HG03457 (cell line): Measurements from ENCODE around the gene RASSF3.
"Not testable (repeated sequence)": the region's sequence is repeated elsewhere in the genome, so short reads cannot be mapped to it uniquely, and the experiment has no call there.

Experiments
- ATAC-seq: cut with Tn5 transposase; IDR thresholded peaks from one replicate; pipeline ENCODE4 v1.9.1; 2021; ENCODE audit warnings: moderate number of reproducible peaks; ENCODE audit not compliant: unreplicated experiment

The RASSF3 gene

DNA sequence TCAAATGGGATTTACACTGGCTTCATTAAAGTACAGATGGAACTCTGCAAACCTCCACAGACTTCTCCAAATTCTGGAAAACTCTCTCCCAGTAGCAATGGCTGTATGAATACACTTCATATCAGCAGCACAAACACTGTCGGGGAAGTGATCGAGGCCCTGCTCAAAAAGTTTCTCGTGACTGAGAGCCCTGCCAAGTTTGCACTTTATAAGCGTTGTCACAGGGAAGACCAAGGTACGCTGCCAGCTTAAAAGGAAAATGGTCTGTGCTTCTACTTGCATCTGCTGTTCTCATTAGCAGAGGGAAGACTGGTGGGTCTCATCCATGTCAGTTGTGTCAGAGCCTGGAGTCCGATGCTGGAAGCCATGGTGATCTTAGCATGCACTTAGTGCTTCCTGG, 77.9 kb downstream of the RASSF3 start:
- no peak for ATAC-seq

DNA sequence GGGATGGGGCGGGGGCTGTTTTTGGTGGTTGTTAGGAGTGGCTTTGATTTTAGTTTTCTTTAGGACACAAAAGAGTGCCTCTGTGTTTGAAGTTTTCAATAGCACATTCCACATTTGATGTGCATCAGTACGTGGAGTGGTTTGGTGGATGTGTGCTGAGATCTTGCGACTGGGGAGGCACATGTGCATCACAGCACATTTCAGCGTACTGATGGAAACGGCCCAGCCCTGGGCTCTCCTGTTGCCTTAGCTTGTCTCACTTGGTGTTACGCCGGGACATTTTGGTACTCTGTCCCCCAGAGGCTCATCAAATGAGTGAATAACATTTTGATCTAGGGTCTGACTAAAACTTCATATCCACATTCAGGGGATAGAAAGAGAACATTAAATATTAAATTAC, 78.4 kb downstream of the RASSF3 start:
- ATAC-seq = no peak

DNA sequence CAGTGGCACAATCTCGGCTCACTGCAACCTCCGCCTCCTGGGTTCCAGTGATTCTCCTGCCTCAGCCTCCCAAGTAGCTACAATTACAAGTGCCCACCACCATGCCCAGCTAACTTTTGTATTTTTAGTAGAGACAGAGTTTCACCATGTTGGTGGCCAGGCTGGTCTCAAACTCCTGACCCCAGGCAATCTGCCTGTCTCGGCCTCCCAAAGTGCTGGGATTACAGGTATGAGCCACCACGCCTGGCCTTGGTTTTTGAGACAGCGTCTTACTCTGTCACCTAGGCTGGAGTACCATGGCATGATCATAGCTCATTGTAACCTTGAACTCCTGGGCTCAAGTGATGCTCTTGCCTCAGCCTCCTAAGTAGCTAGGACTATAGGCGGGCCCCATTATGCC, 79.9 kb downstream of the RASSF3 start:
- not testable (repeated sequence) for ATAC-seq

DNA sequence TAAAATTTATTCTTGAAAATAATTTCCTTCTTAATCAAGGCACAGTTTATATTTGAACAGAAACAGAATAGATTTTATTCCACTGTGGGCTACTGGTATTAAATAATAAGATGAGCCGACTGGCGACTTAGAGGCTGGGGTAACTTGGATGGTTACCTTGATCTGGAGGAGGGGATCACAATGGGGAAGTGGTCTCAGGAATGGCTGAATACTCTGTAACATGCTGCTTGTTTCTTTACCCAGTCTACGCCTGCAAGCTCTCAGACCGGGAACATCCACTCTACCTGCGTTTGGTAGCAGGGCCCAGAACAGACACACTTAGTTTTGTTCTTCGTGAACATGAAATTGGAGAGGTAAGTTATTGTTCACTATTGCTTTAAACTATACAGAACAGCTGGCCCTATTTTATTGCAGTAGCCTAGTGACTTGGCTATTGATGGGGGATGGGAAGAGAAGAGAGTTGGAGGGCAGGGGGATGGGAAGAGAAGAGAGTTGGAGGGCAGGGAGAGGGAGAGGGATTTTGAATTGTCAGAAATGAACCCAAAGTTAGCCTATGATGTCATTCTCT, 81.0 kb downstream of the RASSF3 start:
- ATAC-seq = no peak

DNA sequence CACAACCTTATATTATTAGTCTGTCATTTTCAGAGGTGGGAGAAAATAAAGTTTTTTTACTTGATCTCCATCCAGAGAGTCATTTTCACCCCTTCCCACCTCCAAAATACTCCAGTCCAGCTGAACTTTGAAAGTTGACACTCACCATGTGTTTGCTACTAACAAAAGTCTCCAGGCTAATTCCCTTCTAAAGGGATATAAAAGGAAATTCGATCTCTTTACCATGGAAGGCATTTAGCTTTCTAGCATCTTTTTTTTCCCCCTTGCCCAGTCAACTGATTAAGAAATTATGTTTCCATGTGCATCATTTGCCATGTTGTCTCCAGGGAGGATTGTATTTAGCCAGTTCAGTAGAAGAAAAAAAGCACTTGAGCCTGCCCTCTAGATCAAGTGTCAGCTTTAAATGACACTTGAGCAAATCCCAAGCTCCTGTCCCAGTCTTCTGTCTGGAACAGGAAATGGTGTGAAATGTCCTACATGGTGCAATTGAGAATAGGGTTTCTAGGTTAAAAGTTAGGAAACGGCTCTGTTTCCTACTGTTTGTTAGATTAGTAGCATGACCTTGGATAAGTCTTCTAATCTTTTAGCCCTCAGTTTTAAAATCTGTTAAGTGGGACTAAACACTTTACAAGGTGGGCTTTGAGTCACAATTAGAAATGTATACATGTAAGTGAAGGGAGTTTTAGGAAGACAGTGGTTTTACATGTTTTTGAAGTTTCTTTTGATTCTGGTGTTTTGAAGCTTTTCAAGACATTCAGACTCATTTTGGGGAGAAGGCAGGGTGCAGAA, 81.7 kb downstream of the RASSF3 start:
- no peak for ATAC-seq

DNA sequence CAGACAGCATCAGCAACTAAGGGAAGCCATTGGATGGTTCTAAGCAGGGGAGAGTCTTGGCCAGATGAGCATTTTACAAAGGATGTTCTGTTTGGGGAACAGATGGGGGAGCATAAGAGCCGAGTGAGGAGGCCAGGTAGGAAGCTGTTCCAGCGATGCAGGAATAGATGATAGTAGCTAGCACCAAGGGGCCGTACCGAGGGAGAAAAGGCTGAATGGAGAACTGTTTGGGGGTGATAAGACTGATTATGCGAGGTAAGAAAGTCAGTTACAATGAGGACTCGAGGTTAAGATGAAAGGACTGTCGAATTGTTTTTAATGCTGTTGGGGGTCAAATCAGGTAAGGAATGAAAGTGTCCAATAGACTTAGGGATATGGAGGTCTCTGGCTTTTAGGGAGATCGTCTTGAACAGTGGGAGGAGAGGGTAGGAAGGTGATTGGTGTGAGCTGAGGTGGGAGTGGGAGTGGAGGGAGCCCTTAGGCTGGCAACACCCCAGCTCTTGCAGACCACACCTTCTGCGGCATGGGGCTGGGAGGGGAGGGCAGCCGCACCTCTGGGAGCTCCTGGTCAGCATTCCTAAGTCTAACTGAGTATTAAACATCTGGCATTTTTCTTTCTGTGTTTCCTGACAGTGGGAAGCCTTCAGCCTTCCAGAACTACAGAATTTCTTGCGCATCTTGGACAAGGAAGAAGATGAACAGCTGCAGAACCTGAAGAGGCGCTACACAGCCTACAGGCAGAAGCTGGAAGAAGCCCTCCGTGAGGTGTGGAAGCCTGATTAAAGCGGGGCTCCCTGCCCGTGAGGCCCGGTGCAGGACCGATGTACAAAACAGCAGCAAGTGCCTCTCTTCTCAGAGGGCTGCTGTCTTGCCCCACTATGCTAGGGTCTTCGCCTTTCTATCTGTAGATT, 84.1 kb downstream of the RASSF3 start:
- ATAC-seq = no peak

DNA sequence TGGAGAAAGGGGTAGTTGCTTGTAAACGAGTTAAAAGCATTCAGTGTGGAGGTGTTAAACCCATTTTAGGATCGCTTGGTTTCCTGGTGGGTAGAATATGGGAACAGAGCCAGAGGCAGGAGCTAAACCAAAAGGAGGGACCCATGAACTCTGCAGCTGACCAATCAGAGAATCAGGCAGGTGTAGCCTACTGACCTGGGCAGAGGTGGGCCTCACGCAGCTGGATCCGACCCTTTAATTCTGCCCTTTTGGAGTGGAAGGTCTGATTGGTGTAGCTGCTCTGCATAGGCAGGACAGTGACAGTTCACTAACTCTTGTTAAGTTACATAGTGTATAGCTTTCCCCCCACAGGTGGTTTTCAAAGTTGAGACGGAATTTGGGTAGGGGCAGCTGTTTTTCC, 85.3 kb downstream of the RASSF3 start:
- ATAC-seq = no peak

DNA sequence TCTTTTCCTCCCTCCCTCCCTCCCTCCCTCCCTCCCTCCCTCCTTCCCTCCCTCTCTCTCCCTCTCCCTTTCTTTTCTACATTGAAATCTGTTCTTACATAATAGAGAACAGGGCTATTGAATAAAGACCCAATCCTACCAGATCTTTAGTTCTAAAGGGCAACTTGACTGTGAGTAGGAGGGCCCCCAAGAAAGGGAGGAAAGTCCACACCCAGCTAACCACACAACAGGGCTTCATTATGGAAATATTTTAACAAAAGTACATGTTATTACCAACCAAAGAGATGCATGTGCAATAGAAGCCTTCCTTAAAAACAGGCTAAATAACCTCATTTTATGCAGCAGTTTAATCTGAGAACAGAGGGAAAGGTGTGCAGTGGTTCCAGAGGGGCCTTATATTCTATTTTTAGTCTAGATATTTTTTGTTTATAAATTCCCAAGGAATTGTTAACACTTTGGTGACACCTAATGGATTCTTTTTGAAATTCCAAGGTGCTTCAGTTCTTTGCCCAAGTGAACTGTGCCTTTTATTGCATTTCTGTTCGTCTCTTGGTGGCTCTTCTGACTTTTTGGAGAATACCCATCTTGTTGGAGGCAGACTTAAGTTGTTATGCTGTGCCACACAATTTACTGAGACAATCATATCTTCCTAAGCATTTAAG, 85.9 kb downstream of the RASSF3 start:
- no peak for ATAC-seq

DNA sequence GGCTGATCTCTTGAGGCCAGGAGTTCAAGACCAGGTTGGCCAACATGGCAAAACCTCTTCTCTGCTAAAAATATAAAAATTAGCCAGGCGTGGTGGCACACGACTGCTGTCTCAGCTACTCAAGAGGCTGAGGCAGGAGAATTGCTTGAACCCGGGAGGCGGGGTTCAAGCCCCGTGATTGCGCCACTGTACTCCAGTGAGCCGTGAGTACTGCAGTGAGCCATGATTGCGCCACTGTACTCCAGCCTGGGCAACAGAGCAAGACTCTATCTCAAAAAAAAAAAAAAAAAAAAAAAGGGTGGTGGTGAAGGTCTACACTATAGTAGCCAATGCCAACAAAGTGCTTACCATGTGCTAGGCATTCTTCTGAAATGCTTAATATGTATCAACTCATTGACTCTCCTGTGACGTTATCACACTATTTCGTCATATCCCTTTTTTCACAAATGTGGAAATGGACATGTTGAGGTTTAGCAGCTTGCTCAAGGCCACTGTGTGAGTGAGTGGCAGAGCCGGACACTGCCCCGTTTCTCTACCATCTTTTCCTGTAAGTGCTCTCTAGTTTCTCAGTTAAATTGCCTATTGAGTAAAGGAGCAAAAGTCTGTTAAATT, 89.3 kb downstream of the RASSF3 start:
- ATAC-seq = no peak

DNA sequence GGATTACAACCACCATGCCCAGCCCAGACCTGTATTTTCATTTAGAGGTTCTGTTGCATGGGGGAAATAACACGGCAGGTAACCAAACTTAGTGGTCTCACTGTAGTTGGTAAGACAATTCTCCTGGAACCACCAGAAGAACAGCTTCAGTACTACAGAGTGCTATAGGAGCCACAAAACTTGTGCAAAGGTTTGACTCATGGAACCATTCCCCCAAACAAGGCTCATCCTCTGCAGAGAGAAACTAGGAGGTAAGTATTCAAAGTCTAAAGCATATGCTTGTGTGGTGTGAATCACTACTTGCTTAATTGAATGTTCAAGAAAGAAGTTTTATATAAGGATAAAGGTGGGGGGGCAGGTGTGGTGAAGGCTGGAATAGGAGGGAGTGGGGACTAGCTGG, 90.2 kb downstream of the RASSF3 start:
- ATAC-seq = no peak

DNA sequence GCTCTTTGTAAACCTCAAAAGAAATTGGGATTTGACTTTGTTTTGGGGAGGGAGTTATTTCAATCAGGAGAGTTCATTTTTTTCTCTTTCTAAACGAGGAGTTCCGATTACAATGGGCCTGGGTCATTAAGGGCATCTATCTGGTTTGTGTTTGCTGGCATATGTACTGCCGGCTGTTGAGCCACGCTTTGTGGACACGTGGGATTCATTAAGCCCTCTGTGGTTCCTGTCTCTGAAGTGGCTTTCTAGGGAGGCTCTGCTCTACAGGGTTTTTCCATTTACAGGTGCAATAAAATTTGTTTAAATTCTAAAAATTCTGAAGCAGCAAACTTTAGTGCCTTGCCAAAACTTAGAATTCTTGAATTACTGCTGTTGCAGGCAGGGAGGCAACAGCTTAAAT, 91.0 kb downstream of the RASSF3 start:
- no peak for ATAC-seq

DNA sequence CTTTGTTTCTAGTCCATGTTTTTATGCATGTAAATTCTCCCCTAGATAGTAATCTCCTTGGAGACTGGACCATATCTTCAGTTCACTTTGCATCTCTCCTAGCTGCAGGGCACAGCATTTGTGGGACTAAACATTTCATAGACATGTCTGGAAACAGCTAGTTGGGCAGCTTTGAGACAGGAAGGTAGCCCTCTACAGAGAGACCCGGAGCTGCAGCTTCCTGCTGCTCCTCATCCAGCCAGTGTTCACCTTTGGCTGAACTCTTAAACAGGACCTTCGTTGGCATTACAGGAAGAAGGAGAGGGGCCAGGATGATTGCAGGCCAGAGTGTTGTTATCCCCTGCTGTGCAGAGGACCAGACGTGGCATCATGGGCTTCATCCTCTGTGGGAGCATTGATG, 96.0 kb downstream of the RASSF3 start:
- no peak for ATAC-seq

DNA sequence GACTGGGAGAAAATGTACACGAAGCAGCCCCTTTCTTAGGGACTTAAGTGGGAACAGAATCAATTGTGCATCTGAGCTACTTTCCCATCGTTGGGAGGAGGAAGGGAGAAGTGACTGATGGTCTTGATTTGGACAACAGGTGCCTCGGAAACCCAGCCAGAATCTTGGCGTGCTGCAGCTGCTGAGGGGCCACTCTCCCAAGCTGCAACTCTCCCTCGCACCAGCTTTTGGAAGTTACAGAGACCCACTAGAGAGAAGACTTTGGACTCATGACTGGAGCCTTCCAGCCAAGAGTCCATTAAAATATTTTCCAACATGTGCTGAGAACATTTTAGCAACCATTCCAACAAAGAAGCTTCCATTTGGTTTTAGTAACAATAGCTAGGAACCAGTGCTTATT, 96.6 kb downstream of the RASSF3 start:
- ATAC-seq = no peak

DNA sequence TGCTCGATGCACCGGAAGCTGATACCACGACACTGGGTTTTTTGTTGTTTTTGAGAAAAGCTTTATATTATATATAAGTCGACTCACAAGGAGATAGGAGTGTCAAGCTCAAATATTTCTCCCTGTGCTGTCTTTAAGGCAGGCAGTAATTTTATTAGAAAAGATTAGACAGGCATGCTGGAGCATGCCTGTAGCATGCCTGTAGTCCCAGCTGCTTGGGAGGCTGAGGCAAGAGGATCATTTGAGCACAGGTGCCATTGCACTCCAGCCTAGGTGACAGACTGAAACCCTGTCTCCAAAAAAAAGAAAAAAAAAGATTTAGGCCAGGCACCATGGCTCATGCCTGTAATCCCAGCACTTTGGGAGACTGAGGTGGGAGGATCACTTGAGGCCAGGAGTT, 97.1 kb downstream of the RASSF3 start:
- ATAC-seq = no peak

DNA sequence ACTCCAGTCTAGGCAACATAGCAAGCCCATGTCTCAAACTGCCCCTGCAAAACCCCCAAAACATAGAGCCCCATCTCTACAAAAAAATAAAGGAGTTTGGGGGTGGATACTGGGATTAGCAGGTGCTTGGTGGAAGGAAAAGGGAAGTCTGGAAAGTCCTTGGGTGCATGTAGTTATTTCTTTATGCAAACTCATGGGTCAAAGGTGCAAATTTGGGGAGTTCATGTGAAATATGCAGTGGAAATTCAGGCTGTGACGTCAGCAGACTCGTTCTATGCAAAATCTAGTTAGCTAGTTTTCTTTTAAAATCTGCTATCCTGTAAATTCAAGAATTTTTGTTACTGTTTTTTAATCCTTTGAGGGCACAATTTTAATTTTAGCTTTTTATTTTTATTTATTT, 97.6 kb downstream of the RASSF3 start:
- no peak for ATAC-seq

DNA sequence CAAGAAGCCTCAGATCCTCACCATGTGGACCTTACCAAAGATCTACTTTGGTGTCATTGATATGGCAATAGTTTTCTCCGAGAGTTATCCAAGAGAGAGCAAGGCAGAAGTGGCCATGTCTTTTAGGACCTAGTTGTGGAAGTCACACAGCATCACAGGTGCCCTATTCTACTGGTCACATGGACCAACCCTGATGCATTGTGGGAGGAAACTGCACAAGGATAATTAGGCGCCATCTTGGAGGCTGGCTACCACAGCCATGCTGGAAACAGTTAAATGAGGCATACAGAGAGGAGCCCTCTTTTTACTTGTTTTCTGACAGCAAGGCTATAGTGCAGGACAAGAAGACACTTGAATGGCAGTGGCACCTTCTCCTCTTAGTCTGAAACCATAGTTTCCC, 99.1 kb downstream of the RASSF3 start:
- no peak for ATAC-seq

DNA sequence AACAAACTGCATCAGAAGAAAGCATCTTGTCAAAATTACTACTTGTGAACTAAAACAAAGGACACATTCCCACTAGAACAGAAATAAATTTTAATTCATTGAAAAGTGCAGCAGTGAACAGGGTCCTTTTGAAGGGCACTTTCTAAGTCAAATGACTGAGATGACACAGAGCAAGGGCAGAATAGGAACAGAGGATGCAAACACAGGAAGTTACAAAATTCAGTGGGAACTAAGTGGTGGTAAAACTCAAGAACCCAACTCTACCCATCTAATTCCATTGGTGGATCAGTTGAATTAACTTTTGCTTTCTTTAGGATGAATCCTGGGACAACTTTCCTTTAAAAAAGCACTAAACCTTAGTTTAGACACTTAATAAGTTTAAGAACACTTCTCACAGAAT, 103.1 kb downstream of the RASSF3 start:
- no peak for ATAC-seq

DNA sequence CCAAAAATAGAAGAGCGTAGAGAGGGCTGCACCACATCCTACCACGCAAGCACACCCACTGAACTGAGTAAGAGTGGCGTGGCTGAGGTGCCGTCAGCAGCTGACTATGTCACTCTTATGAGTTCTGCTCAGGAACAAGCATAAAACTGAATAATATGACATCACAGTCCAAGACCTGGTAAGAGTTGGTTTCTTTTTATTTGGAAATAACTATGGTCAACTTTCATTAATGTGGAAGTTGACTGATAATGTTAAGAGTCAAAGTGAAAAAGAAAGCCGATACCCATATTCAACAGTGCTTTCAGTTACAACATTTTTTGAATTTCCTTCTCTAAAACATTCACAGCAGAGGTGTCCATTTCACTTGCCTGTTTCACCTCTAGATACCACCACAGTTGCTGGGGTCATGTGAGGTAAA, 104.3 kb downstream of the RASSF3 start:
- ATAC-seq = peak; percentile 63

DNA sequence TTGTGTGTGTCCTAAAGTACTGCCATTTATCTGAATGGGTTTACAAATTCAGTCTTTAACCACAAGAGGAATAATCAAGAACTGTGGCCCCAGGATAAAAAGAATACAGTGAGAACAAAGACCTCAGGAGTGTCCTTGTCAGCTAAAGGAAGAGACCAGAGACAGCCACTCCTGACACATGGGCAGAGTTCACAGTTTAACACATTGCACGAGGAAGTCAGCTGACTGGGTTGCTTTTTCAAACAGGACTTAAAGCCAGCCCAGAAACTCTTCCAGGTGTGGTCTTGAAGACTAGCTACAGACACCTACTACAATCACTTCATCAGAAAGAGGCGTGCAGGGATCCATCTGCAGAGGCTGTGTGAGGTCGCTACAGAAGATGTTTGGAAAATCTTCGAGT, 106.1 kb downstream of the RASSF3 start:
- ATAC-seq = no peak

DNA sequence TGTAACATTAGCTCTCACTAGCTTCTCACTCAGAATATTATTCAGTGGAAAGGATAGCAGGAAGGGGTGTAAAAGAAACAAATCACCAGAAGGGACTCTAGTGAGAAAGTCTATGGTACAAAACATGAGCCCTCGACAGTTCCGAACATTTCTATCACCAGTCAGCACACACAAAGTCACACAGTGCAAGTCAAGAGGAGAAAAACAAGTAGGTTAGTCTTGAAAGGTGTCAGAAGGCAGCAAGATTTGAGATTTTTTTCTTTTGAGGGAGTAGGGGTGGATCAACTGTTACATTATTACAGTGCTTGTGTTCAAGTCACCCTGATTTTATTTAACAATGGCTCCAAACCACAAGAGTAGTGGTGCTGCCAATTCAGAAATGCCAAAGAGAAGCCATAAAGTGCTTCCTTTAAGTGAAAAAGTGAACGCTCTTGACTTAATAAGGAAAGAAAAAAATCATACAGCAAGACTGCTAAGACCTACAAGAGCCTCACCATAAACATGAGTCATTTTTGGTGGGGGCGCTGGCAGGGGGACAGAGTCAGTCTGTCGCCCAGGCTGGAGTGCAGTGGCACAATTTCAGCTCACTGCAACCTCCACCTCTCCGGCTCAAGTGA, 106.7 kb downstream of the RASSF3 start:
- no peak for ATAC-seq
